K562 (cell line): ENCODE data around the gene FAM50B. TPM values are rescaled to one million over a fixed set of nuclear protein-coding genes. Genes with fewer than 3 reads are reported as not detected.

Experiments
- ATAC-seq: fragments of 200-7000 bp; cut with Tn5 transposase; 3 replicates; pipeline ENCODE4 v1.9.1; 2020; ENCODE audit warnings: moderate library complexity
- BruUV-seq: library from RNA; stranded (reverse); fragments of 400-500 nt; replicated peaks from 2 replicates; lab custom pipeline; 2021; lab: Mats Ljungman, UMichigan
- CTCF ChIA-PET: fragments of 300-600 bp; formaldehyde crosslinking; extraction: SDS; loops from one replicate; lab custom pipeline; 2021; ENCODE audit warnings: low intra/inter-chr PET ratio; lab: Yijun Ruan, JAX
- POLR2A ChIA-PET: fragments of 300-600, 350-650 bp; sonication (Branson Sonifier 250); formaldehyde crosslinking; extraction: SDS; loops from one replicate; lab custom pipeline; 2021; ENCODE audit warnings: antibody characterized with exemption, inconsistent platforms; lab: Yijun Ruan, JAX
- DNase-seq, 4 experiments: peaks; one replicate each; pipeline versions ENCODE4 v3.0.0 to v3.0.0-alpha.2; 2011 to 2018; ENCODE audit warnings: low spot score in 3 of 4, mixed read lengths in 3 of 4; ENCODE audit errors: extremely low read depth in 1 of 4
- FAIRE-seq: peaks from 2 replicates; lab custom pipeline; 2011; peaks lifted over from hg19 to GRCh38; lab: Jason Lieb, UNC
- H2AFZ ChIP-seq: 2 replicates; pipeline ENCODE4 v1.6.0; 2011; ENCODE audit warnings: low read depth, low read length, control low read depth, inconsistent platforms
- H3K27ac ChIP-seq: fragments of 200-600 bp; 3 replicates; pipeline ENCODE4 v1.8.0; 2011; ENCODE audit warnings: low read depth, mild to moderate bottlenecking, control low read depth, inconsistent platforms, low read length, moderate library complexity, mixed read lengths; ENCODE audit errors: extremely low read depth
- H3K27me3 ChIP-seq, 2 experiments: fragments of 300-600 bp in 1 of 2; 2 replicates in 1 of 2; 3 replicates in 1 of 2; pipeline versions ENCODE4 v1.6.0 to v1.8.0; 2011; ENCODE audit warnings: inconsistent platforms in 2 of 2, low read length in 2 of 2, mild to moderate bottlenecking in 1 of 2, mixed read lengths in 1 of 2, moderate library complexity in 1 of 2; ENCODE audit not compliant: control insufficient read depth in 2 of 2, insufficient read depth in 2 of 2
- H3K36me3 ChIP-seq: fragments of 300-600 bp; 3 replicates; pipeline ENCODE4 v1.8.0; 2011; ENCODE audit warnings: mild to moderate bottlenecking, low read length, inconsistent platforms; ENCODE audit not compliant: control insufficient read depth, insufficient read depth
- H3K4me1 ChIP-seq, 2 experiments: fragments of 200-600 bp in 1 of 2; replicated peaks in 1 of 2; 2 replicates in 1 of 2; 3 replicates in 1 of 2; pipeline versions ENCODE4 v1.5.1 to v1.8.0; 2011; ENCODE audit warnings: inconsistent platforms in 2 of 2, low read length in 2 of 2, mild to moderate bottlenecking in 1 of 2, mixed read lengths in 1 of 2, moderate library complexity in 1 of 2; ENCODE audit not compliant: control insufficient read depth in 2 of 2, insufficient read depth in 2 of 2
- H3K4me2 ChIP-seq: 2 replicates; pipeline ENCODE4 v1.6.1; 2011; ENCODE audit warnings: low read length, control low read depth, inconsistent platforms, mixed read lengths; ENCODE audit not compliant: insufficient read depth
- H3K4me3 ChIP-seq: fragments of 200-600 bp; sonication (generic), shearing (Covaris generic); 2 replicates; pipeline ENCODE4 v1.5.1; 2016; ENCODE audit warnings: control low read depth, inconsistent platforms
- H3K79me2 ChIP-seq: fragments of 200-600 bp; 3 replicates; pipeline ENCODE4 v1.8.0; 2011; ENCODE audit warnings: low read length, inconsistent platforms; ENCODE audit not compliant: control insufficient read depth, insufficient read depth
- H3K9ac ChIP-seq, 2 experiments: 2 replicates each; pipeline versions ENCODE4 v1.6.0 to v1.6.1; 2011; ENCODE audit warnings: low read depth in 2 of 2, low read length in 2 of 2, control low read depth in 1 of 2, inconsistent platforms in 1 of 2, mild to moderate bottlenecking in 1 of 2, mixed read lengths in 1 of 2; ENCODE audit not compliant: insufficient read depth in 1 of 2
- H3K9me1 ChIP-seq: one replicate; pipeline ENCODE4 v1.6.0; 2011; ENCODE audit warnings: inconsistent platforms, mild to moderate bottlenecking, low read length, moderate library complexity; ENCODE audit not compliant: control insufficient read depth, insufficient read depth
- H3K9me3 ChIP-seq: replicated peaks from 2 replicates; pipeline ENCODE4 v1.5.1; 2011; ENCODE audit warnings: low read depth, low read length, inconsistent platforms; ENCODE audit not compliant: control insufficient read depth, insufficient read depth
- H4K20me1 ChIP-seq: replicated peaks from 2 replicates; pipeline ENCODE4 v1.6.1; 2011; ENCODE audit warnings: low read length, inconsistent platforms, mixed read lengths; ENCODE audit not compliant: control insufficient read depth, insufficient read depth
- C11orf30 ChIP-seq: fragments of 450-650 bp; IDR thresholded peaks from 2 replicates; pipeline ENCODE4 v1.6.1; 2016; ENCODE audit warnings: low read depth, mild to moderate bottlenecking
- CEBPB ChIP-seq: fragments of 450-650 bp; IDR thresholded peaks from 2 replicates; pipeline ENCODE4 v1.6.1; 2016; ENCODE audit warnings: missing genetic modification characterization, missing compliant biosample characterization
- DNMT1 ChIP-seq: fragments of 450-650 bp; IDR thresholded peaks from 2 replicates; pipeline ENCODE4 v1.6.1; 2016; ENCODE audit warnings: antibody characterized with exemption, mild to moderate bottlenecking
- ETS1 ChIP-seq: conservative IDR thresholded peaks from 2 replicates; pipeline ENCODE4 v1.6.1; 2011; ENCODE audit warnings: low read depth, mild to moderate bottlenecking, low read length; ENCODE audit not compliant: control insufficient read depth
- GABPB1 ChIP-seq: sonication (generic); formaldehyde crosslinking; IDR thresholded peaks from 2 replicates; pipeline ENCODE4 v1.8.0; 2022; ENCODE audit warnings: mild to moderate bottlenecking, missing genetic modification reagents
- HES1 ChIP-seq: fragments of 450-650 bp; IDR thresholded peaks from 2 replicates; pipeline ENCODE4 v1.6.1; 2016; ENCODE audit warnings: low read depth, mild to moderate bottlenecking, moderate library complexity
- NFYB ChIP-seq: IDR thresholded peaks from 2 replicates; pipeline ENCODE4 v1.6.1; 2011; ENCODE audit warnings: mild to moderate bottlenecking, moderate library complexity; ENCODE audit not compliant: insufficient read length; ENCODE audit errors: extremely low read depth
- RBM22 ChIP-seq: fragments of 200-400 bp; formaldehyde crosslinking; IDR thresholded peaks from 2 replicates; pipeline ENCODE4 v1.6.1; 2018; ENCODE audit warnings: low read length, low read depth; ENCODE audit not compliant: poor library complexity, severe bottlenecking
- RBM25 ChIP-seq: fragments of 200-400 bp; formaldehyde crosslinking; IDR thresholded peaks from 2 replicates; pipeline ENCODE4 v1.6.1; 2018; ENCODE audit warnings: low read length, low read depth, moderate library complexity; ENCODE audit not compliant: severe bottlenecking
- SMAD2 ChIP-seq: fragments of 150-350 bp; IDR thresholded peaks from 2 replicates; pipeline ENCODE4 v1.6.1; 2014; ENCODE audit warnings: low read depth, mild to moderate bottlenecking, low read length
- ZNF316 ChIP-seq: fragments of 450-650 bp; IDR thresholded peaks from 2 replicates; pipeline ENCODE4 v1.6.1; 2016
- WGBS: fragments of 100-300 bp; shearing (Covaris generic); methylation state at CpG from one replicate; pipeline ENCODE4 v1.1.6; 2016; ENCODE audit warnings: low coverage, mixed read lengths; ENCODE audit not compliant: insufficient coverage; ENCODE audit errors: missing lambda C conversion rate; 5-methylcytosine and 5-hydroxymethylcytosine counted together
- in situ Hi-C: fragments of 300-500 bp; cut with MboI; formaldehyde crosslinking; loops from 4 replicates; pipeline ENCODE4 v1.15.0; 2018; ENCODE audit warnings: inconsistent platforms, mixed read lengths
- intact Hi-C: fragments of 100-400 bp; cut with micrococcal nuclease; formaldehyde crosslinking; loops from 2 replicates; pipeline ENCODE4 v1.14.2; 2022
- polyA plus RNA-seq, 8 experiments: library from polyadenylated mRNA; depleted of rRNA in 4 of 8; stranded (reverse) in 5 of 8; unstranded in 3 of 8; fragments of >200 nt; fragmentation: Nextera tagmentation in 2 of 8; fragmentation: Illumina TruSeq in 1 of 8; extraction: Ambion mirVana in 2 of 8; extraction: Trizol in 1 of 8; gene quantifications; 2 replicates each; pipeline versions ENCODE4 v1.2.1 to v1.2.3, GENCODE V29; 2011 to 2014; ENCODE audit warnings: inconsistent platforms in 1 of 8, missing spikeins in 1 of 8
- total RNA-seq, 7 experiments: library from RNA; depleted of rRNA in 6 of 7; stranded (reverse); fragments of >200 nt in 6 of 7; fragmentation: Illumina TruSeq in 2 of 7; extraction: Trizol in 2 of 7; gene quantifications; 2 replicates each; pipeline versions ENCODE4 v1.2.1 to v1.2.3, GENCODE V29; 2011 to 2021; ENCODE audit warnings: low replicate concordance in 1 of 7

The FAM50B gene
- total and polyA plus RNA-seq, 9 of the 15 experiments (the other 6 are each of a cell fraction or from before 2014, with no cell fraction given), result 0.09 to 0.16 (median 0.13) TPM; not detected in 6

- no peaks in the 10 kb centered on the region for H3K79me2 ChIP-seq
- H3K36me3 ChIP-seq, result no peaks in the 10 kb centered on the region
- CTCF ChIA-PET, result no interaction called here
- WGBS, result 43% methylated on average over 10 of the region's 10 CpGs
- H3K9me1 ChIP-seq, result no peaks in the 10 kb centered on the region
- H3K9ac ChIP-seq, result no peak overlapping the region
- no peak overlapping the region for H2AFZ ChIP-seq
- no peaks in the 10 kb centered on the region for H3K9me3 ChIP-seq
- FAIRE-seq (no peak), DNase-seq (no peak), ATAC-seq (no peak)
- in situ Hi-C loops, result no loop called here
- intact Hi-C loops, result no loop called here
- no TSS peak for BruUV-seq
- TF ChIP-seq NFYB (peak; percentile 65), ZNF316 (peak; percentile 48; the same call in 1 of the 2 replicates), HES1 (no peak), GABPB1 (no peak), ETS1 (no peak), C11orf30 (peak; percentile 18; the same call in 1 of the 2 replicates), RBM25 (peak; percentile 25), DNMT1 (no peak), SMAD2 (no peak), CEBPB (tag) (no peak), RBM22 (no peak)
- H4K20me1 ChIP-seq, result no peaks in the 10 kb centered on the region
- POLR2A ChIA-PET, result interaction anchor here (0.9 kb wide), 1 partner anchor 21 kb away, joined by 3 read pairs; no protein-coding TSS in a partner anchor
- no peak overlapping the region for H3K27ac ChIP-seq
- no peak overlapping the region for H3K4me2 ChIP-seq
- no peak overlapping the region for H3K4me3 ChIP-seq
- H3K27me3 ChIP-seq, result peaks cover 24 to 36% of the 10 kb centered on the region in 2 experiments
- no peaks in the 10 kb centered on the region for H3K4me1 ChIP-seq
Observed at GRCh38 chr6:3893487-3893886, 44.3 kb downstream of the FAM50B start.
